GM12873 (cell line): ENCODE measurements around the gene DAZAP1.

Experiments
- CTCF ChIP-seq: IDR thresholded peaks from 2 replicates; pipeline ENCODE4 v1.5.1; 2012; ENCODE audit warnings: low read depth, mild to moderate bottlenecking, moderate library complexity, low read length, control low read depth; ENCODE audit not compliant: insufficient read depth; ENCODE audit errors: missing control alignments

Gene DAZAP1

GRCh38 chr19:1449467-1450442 is 42.4 kb downstream of the DAZAP1 start, which contains the start of gene APC2:
Gene APC2 (plus strand): TSS chr19:1450121. CDS start chr19:1453002, 2,881 bp downstream.
- TF ChIP-seq CTCF = no peak

- TF ChIP-seq CTCF = no peak
Observed at GRCh38 chr19:1450735-1451731, 43.6 kb downstream of the DAZAP1 start.

- no peak for TF ChIP-seq CTCF
Observed at GRCh38 chr19:1451916-1452801, 44.8 kb downstream of the DAZAP1 start.

GRCh38 chr19:1452802-1453524 is 45.6 kb downstream of the DAZAP1 start:
- no peak for TF ChIP-seq CTCF

- no peak for TF ChIP-seq CTCF
Observed at GRCh38 chr19:1453525-1454364, 46.4 kb downstream of the DAZAP1 start.

GRCh38 chr19:1455002-1455335 is 47.6 kb downstream of the DAZAP1 start:
- no peak for TF ChIP-seq CTCF
